Panc1 (cell line): ENCODE results near the gene CHP2. TPM values are rescaled to one million over a fixed set of nuclear protein-coding genes. Genes with fewer than 3 reads are reported as not detected.

Experiments
- ATAC-seq: fragments of 200-7000 bp; cut with Tn5 transposase; 2 replicates; pipeline ENCODE4 v1.9.1; 2020; ENCODE audit warnings: mild to moderate bottlenecking, moderate library complexity
- BruUV-seq: library from RNA; stranded (reverse); fragments of 400-500 nt; replicated peaks from 2 replicates; lab custom pipeline; 2021; lab: Mats Ljungman, UMichigan
- CTCF ChIA-PET: fragments of 300-600 bp; sonication (Branson Sonifier 250); formaldehyde crosslinking; loops from one replicate; lab custom pipeline; 2022; ENCODE audit warnings: antibody characterized with exemption; lab: Charles Lee
- POLR2A ChIA-PET: fragments of 300-600 bp; sonication (Branson Sonifier 250); formaldehyde crosslinking; loops from one replicate; lab custom pipeline; 2022; ENCODE audit warnings: antibody characterized with exemption; lab: Charles Lee
- DNase-seq: peaks from one replicate; pipeline ENCODE4 v3.0.0-alpha.2; 2010; ENCODE audit warnings: low read depth, low spot score
- H3K27ac ChIP-seq: 2 replicates; pipeline ENCODE4 v1.5.1; 2011; ENCODE audit warnings: mild to moderate bottlenecking, low read length, inconsistent platforms
- H3K27me3 ChIP-seq: fragments of 200-500 bp; sonication (Bioruptor generic); 2 replicates; pipeline ENCODE4 v1.6.0; 2014; ENCODE audit warnings: low read length, inconsistent platforms; ENCODE audit not compliant: control insufficient read depth, insufficient read depth
- H3K36me3 ChIP-seq: fragments of 200-500 bp; sonication (Bioruptor generic); 2 replicates; pipeline ENCODE4 v1.5.1; 2014; ENCODE audit warnings: inconsistent platforms, mild to moderate bottlenecking, low read length, moderate library complexity; ENCODE audit not compliant: control insufficient read depth, insufficient read depth
- H3K4me1 ChIP-seq: 2 replicates; pipeline ENCODE4 v1.5.1; 2011; ENCODE audit warnings: inconsistent platforms, mild to moderate bottlenecking, low read length, moderate library complexity; ENCODE audit not compliant: control insufficient read depth, insufficient read depth
- H3K4me3 ChIP-seq, 2 experiments: 2 replicates each; pipeline ENCODE4 v1.5.1; 2011 to 2012; ENCODE audit warnings: low read depth in 2 of 2, low read length in 2 of 2, mild to moderate bottlenecking in 2 of 2, inconsistent platforms in 1 of 2, moderate library complexity in 1 of 2
- H3K9me3 ChIP-seq: fragments of 200-500 bp; sonication (Bioruptor generic); 2 replicates; pipeline ENCODE4 v1.5.1; 2014; ENCODE audit warnings: low read depth, mild to moderate bottlenecking, inconsistent platforms, low read length, moderate library complexity; ENCODE audit not compliant: control insufficient read depth, insufficient read depth
- POLR2AphosphoS5 ChIP-seq: IDR thresholded peaks from 2 replicates; pipeline ENCODE4 v1.6.1; 2012; ENCODE audit warnings: mild to moderate bottlenecking, low read depth, low read length, moderate library complexity
- SIN3A ChIP-seq: IDR thresholded peaks from 2 replicates; pipeline ENCODE4 v1.6.1; 2012; ENCODE audit warnings: low read depth, mild to moderate bottlenecking, low read length, moderate library complexity, borderline replicate concordance; ENCODE audit not compliant: insufficient read depth
- TCF7L2 ChIP-seq: IDR thresholded peaks from 2 replicates; pipeline ENCODE4 v1.6.1; 2011; ENCODE audit warnings: mild to moderate bottlenecking, low read depth, low read length, inconsistent platforms
- in situ Hi-C: cut with HindIII; loops from 2 replicates; pipeline ENCODE4 v1.10.0; 2016; ENCODE audit warnings: low sequenced_read_pairs, low pct_unique_long_range_greater_than_20kb
- intact Hi-C: fragments of 100-400 bp; cut with micrococcal nuclease; formaldehyde crosslinking; loops from one replicate; pipeline ENCODE4 v1.10.0; 2022; ENCODE audit not compliant: unreplicated experiment
- total RNA-seq: library from RNA; stranded (reverse); gene quantifications from one replicate; pipeline ENCODE4 v1.2.1, GENCODE V29; 2021; ENCODE audit not compliant: unreplicated experiment
- TF ChIP-seq, protein P1 (sequence below): fragments of 450-650 bp; IDR thresholded peaks from 2 replicates; pipeline ENCODE4 v1.5.1; 2017; ENCODE audit warnings: mild to moderate bottlenecking
- TF ChIP-seq, protein P2 (sequence below), 2 experiments: IDR thresholded peaks; 2 replicates each; pipeline ENCODE4 v1.6.1; 2011 to 2012; ENCODE audit warnings: low read depth in 2 of 2, control low read depth in 1 of 2, low read length in 1 of 2, mild to moderate bottlenecking in 1 of 2, moderate library complexity in 1 of 2; ENCODE audit not compliant: insufficient read depth in 1 of 2

Gene CHP2
- total RNA-seq, 1 experiment from 2014 or later = not detected

DNA sequence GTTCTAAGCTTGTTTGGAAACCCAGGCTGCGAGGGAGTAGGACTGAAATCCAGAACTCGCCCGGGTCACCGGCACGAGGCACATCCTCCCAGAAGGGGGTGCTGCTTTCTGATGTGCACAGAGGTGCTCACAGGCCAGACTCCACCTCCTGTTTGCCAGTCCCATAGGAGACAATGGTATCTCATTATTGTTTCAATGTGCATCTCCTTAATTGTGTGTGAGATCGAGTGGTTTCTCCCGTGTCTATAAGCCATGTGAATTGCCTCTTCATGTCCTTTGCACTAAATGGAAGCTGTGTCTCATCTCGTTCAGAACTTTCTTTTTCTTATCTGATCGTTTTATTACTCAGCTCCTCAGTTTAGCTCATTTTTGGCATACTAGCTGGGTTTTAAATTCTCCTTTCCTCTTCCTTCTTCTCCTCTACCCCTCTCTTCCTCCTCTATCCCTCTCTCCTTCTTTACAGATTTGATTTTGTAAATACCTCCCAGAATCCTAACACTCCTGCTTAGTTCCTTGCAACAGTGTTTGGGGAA lies 48.8 kb downstream of the CHP2 start:
- CTCF ChIA-PET = interaction anchor here (0.6 to 2.0 kb wide), 4 partner anchors 73 to 701 kb away, joined by 3 to 9 read pairs (median 6); no protein-coding TSS in a partner anchor
- TF ChIP-seq, protein P1, sequence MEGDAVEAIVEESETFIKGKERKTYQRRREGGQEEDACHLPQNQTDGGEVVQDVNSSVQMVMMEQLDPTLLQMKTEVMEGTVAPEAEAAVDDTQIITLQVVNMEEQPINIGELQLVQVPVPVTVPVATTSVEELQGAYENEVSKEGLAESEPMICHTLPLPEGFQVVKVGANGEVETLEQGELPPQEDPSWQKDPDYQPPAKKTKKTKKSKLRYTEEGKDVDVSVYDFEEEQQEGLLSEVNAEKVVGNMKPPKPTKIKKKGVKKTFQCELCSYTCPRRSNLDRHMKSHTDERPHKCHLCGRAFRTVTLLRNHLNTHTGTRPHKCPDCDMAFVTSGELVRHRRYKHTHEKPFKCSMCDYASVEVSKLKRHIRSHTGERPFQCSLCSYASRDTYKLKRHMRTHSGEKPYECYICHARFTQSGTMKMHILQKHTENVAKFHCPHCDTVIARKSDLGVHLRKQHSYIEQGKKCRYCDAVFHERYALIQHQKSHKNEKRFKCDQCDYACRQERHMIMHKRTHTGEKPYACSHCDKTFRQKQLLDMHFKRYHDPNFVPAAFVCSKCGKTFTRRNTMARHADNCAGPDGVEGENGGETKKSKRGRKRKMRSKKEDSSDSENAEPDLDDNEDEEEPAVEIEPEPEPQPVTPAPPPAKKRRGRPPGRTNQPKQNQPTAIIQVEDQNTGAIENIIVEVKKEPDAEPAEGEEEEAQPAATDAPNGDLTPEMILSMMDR = peak; percentile 79
- no peak for TF ChIP-seq SIN3A
- ATAC-seq (peak; percentile 91), DNase-seq (peak; percentile 18)
- BruUV-seq = no TSS peak
- H3K36me3 ChIP-seq = no peaks in the 10 kb centered on the region
- peaks cover 5% of the 10 kb centered on the region; the same call in 1 of the 2 replicates for H3K27me3 ChIP-seq
- no peak overlapping the region for H3K27ac ChIP-seq
- intact Hi-C loops (no loop called here), in situ Hi-C loops (no loop called here)
- no peaks in the 10 kb centered on the region for H3K9me3 ChIP-seq
- no peaks in the 10 kb centered on the region for H3K4me1 ChIP-seq
- no peak overlapping the region for H3K4me3 ChIP-seq
- POLR2A ChIA-PET = no interaction called here

DNA sequence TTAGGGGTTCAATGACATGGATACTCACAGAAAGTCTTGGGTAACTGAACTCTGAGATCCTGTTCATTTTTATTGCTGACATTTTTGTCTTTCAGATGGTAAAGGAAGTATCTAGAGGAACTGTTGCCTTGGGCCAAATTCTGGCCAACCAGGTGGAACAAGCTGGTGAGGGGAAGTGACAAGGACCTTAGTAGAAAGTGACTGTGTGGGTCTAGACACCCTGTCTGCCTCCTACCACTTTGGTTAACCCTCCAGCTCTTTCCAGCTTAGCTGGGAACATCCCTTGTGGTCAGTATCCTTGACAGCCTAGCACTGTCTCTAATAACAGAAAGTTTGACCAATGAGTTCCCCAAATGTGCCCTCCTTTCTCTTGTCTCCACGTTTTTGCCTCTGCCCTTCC lies 52.2 kb downstream of the CHP2 start:
- Histone ChIP-seq H3K9me3 (no peaks in the 10 kb centered on the region), H3K36me3 (no peaks in the 10 kb centered on the region), H3K4me1 (no peaks in the 10 kb centered on the region), H3K27me3 (peaks cover 14% of the 10 kb centered on the region; the same call in 1 of the 2 replicates), H3K4me3 (no peak overlapping the region), H3K27ac (no peak overlapping the region)
- intact Hi-C loops (no loop called here), in situ Hi-C loops (no loop called here)
- DNase-seq (no peak), ATAC-seq (no peak)
- BruUV-seq = no TSS peak
- TF ChIP-seq TCF7L2 = no peak
- TF ChIP-seq, protein P1 = no peak
- TF ChIP-seq SIN3A = no peak
- TF ChIP-seq, protein P2, sequence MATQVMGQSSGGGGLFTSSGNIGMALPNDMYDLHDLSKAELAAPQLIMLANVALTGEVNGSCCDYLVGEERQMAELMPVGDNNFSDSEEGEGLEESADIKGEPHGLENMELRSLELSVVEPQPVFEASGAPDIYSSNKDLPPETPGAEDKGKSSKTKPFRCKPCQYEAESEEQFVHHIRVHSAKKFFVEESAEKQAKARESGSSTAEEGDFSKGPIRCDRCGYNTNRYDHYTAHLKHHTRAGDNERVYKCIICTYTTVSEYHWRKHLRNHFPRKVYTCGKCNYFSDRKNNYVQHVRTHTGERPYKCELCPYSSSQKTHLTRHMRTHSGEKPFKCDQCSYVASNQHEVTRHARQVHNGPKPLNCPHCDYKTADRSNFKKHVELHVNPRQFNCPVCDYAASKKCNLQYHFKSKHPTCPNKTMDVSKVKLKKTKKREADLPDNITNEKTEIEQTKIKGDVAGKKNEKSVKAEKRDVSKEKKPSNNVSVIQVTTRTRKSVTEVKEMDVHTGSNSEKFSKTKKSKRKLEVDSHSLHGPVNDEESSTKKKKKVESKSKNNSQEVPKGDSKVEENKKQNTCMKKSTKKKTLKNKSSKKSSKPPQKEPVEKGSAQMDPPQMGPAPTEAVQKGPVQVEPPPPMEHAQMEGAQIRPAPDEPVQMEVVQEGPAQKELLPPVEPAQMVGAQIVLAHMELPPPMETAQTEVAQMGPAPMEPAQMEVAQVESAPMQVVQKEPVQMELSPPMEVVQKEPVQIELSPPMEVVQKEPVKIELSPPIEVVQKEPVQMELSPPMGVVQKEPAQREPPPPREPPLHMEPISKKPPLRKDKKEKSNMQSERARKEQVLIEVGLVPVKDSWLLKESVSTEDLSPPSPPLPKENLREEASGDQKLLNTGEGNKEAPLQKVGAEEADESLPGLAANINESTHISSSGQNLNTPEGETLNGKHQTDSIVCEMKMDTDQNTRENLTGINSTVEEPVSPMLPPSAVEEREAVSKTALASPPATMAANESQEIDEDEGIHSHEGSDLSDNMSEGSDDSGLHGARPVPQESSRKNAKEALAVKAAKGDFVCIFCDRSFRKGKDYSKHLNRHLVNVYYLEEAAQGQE (IDR thresholded peaks at IDR 0.05; ENCODE audit: insufficient read depth in 1 of 2, low read depth in 2 of 2, low read length in 1 of 2) = no peak
- no peak for TF ChIP-seq POLR2AphosphoS5
- ChIA-PET POLR2A (no interaction called here), CTCF (interaction anchor here (0.6 kb wide), 1 partner anchor 40 kb away, joined by 4 read pairs; no protein-coding TSS in a partner anchor)

Other genes with a start within 250 kb of the CHP2 start
- gene GGA2, start 244.5 kb upstream of the CHP2 start, total RNA-seq = 100 TPM
- gene EARS2, start 197.7 kb upstream of the CHP2 start, total RNA-seq = 31.3 TPM
- gene UBFD1, start 197.3 kb upstream of the CHP2 start, total RNA-seq = 102 TPM
- gene NDUFAB1, start 158.7 kb upstream of the CHP2 start, total RNA-seq = 166 TPM
- 21.7 TPM for gene PALB2, start 113.7 kb upstream of the CHP2 start, total RNA-seq
- 72.9 TPM for gene DCTN5, start 113.6 kb upstream of the CHP2 start, total RNA-seq
- gene PLK1, start 76.1 kb upstream of the CHP2 start, total RNA-seq = 94.8 TPM
- gene ERN2, start 41.8 kb upstream of the CHP2 start, total RNA-seq = not detected
- 0.41 TPM for gene PRKCB, start 81.0 kb downstream of the CHP2 start, total RNA-seq